HG03439 (cell line): ENCODE measurements around the gene SPATA9.
A peak's percentile ranks its signal among the peaks of the same experiment; 100 is the strongest.

Experiments
- ATAC-seq: cut with Tn5 transposase; IDR thresholded peaks from one replicate; pipeline ENCODE4 v1.9.1; 2021; ENCODE audit warnings: mild to moderate bottlenecking, moderate library complexity; ENCODE audit not compliant: unreplicated experiment

Gene SPATA9, protein sequence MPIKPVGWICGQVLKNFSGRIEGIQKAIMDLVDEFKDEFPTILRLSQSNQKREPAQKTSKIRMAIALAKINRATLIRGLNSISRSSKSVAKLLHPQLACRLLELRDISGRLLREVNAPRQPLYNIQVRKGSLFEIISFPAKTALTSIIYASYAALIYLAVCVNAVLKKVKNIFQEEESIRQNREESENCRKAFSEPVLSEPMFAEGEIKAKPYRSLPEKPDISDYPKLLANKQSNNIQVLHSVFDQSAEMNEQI

DNA sequence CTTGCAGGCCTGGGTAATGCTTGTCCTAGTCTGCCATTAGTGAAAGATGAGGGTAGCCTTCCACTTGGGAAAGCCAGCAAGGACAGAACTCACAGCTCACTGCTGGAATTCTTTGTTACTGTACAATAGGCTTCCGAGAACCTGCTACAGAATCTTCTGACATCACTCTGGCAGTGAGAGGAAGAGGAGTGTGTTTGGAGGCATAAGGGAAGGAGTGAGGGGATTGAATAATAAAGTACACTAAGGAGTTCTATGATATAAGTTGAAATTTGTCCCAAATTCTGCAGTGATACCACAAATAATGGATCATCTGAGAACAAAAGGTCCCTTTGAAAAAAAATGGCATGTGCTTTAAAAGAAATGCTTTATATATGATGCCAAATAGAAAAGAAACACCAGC, at the start of gene SPATA9:
SPATA9 (minus strand) TSS at position 101 of the 400 bp plus-strand sequence. CDS start 137 bp downstream, outside the sequence.
- no peak for ATAC-seq

DNA sequence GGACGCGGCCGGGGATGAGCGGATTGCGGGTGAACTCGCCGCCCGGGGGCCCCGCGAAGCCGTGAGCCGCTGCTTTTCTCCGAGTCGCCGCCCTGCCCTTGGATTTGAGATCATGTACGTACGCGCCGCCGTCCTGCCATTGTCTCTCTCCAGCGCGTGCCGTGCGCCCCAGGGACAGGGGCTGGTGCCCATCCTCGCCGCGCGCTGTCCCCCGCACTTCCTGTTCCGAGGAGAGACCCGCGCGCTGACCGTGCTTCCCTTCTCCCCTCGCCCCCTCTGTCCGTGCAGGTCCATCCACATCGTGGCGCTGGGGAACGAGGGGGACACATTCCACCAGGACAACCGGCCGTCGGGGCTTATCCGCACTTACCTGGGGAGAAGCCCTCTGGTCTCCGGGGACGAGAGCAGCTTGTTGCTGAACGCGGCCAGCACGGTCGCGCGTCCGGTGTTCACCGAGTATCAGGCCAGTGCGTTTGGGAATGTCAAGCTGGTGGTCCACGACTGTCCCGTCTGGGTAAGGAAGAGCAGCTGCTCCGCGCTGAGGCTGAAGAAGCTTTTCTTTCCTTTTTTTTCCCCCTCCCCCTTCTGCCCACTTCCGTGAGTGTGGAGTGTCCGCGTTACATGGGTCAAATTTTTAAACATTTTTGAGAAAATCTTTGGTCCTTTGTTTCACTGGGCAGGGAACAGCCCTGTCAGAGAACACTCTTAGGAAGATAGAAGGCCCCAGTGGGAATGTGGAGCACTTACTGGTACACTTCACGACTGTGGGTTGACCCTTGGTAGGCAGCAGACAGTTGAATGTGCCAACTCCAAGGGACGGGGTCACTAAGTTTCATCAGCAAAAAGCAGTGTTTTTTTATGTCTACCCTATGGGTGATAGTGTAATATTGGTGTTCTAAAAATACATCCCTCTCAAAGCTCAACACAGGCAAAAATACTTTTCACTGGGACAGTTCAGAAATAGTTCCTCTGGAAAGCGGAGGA, 49.1 kb upstream of the SPATA9 start:
- peak; percentile 23 for ATAC-seq

DNA sequence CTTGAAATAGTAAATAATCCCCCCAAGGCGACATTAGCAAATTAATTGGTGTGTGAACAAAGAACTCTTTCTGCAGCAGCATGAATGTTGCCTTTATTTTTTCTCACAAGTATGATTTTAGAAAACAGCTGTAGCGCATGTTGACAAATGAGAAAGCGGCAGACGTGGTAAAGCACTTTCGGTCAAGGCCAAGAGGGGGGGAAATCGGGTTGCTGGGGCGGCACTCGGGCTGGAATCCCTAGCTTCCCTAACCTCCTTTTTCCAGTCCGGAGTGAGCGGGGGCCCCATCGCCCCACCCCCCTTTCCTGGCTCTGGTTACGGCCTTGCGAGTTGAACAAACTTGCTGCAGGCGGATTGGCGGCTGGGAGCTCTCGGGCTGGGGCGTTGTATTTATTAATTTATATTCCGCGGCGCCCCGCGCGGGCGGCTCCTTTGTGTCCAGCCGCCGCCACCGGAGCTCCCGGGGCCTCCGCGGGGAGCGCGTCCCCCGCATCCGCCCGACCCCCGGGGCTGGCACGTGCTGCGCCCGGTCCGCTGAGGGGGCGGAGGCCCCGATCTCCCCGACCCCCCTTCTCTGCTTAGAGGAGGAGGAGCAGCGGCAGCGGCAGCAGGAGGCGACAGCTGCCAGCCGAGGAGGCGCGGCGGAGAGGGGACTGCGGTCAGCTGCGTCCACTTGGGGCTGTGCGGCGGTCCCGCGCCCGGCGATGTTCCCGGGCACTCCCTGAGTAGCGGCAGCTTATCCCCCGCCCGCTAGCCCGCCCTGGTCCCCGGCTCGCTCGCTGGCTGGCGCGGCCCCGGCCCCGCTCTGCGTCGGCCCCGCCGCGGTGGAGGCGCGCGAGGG, 48.2 kb upstream of the SPATA9 start, which contains the start of gene RHOBTB3:
RHOBTB3 (plus strand) TSS at position 607 of the 841 bp plus-strand sequence. CDS start 347 bp downstream, outside the sequence.
- peak; percentile 49 for ATAC-seq

DNA sequence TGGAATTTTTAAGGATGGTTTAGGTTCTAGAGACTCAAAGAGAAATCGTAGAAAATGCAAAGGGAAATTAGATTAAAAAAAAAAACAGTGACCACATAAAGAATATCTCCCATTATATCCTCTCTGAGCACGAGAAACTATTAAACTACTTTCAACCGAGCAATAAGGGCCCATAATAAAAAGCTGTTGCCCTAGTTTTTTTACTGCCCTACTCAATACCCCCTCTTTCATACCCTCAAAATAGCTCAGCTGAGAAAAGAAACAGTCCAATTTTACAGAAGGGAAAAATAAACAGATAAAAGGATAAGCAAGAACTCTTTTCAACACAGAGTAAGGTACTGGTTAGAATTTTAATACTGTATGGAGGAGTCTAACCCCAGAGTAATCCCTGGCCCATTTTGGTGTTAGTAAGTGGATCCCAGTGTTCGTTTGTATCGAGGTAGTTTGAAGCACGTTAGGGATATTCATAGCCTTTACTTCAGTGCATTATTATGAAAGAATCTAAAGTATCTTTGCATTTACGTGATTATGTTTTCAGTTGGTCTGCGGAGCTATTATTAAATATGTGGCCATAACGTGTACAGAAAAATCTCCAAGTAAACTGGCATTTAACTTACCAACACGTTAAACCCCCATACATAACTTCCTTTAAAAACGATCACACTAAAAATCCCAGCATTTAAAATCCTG, 47.4 kb upstream of the SPATA9 start:
- ATAC-seq: no peak

DNA sequence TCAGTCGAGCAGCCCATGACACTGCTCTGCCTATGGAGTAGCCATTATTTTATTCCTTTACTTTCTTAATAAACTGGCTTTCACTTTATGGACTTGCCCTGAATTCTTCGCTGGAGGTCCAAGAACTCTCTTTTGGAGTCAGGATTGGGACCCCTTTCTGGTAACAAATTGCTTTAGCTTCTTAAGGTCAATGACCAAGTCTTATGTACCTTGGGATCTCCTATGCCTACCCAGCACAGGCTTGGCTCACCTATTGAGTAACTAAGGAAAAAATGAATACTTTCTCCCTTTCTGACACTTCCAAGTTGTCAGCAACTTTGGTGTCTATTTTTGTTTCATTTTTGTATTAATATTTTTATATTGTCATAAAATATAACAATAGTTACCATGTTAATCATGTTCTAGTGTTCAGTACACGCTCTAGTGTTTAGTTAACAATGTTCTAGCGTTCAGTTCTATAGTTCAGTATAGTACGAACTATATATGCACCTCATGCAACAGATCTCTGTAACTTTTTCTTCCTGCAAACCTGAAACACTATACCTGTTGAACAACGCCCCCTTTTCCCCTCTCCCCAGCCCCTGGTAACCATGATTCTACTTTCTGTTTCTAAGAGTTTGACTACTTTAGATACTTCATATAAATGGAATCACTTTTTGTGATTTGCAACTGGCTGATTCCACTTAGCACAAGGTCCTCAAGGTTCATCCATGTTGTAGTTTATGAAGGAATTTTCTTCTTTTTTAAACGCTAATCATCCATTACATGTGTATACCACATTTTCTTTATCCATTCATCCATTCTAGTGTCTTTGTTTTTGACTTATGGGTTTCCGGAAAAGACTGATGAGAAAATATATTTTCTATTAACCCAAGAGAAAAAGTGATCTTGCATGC, 46.6 kb upstream of the SPATA9 start:
- no peak for ATAC-seq

DNA sequence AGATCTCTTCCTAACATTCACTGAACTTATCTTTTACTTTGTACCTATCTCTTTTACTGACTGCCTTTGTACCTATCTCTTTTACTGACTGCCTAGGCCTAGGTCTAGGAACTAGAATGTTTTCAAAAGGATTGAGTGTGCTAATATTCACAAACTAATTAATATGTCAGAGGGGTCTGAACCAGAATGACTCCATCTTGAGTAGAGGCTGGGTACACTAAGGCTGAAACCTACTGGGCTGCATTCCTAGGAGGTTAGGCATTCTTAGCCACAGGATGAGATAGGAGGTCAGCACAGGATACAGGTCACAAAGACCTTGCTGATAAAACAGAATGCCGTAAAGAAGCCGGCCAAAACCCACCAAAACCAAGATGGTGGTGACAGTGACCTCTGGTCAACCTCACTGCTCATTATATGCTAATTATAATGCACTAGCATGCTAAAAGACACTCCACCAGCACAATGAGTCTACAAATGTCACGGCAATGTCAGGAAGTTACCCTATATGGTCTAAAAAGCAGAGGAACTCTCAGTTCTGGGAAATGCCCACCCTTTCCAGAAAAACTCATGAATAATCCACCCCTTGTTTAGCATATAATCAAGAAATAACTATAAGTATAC, 45.8 kb upstream of the SPATA9 start:
- no peak for ATAC-seq

DNA sequence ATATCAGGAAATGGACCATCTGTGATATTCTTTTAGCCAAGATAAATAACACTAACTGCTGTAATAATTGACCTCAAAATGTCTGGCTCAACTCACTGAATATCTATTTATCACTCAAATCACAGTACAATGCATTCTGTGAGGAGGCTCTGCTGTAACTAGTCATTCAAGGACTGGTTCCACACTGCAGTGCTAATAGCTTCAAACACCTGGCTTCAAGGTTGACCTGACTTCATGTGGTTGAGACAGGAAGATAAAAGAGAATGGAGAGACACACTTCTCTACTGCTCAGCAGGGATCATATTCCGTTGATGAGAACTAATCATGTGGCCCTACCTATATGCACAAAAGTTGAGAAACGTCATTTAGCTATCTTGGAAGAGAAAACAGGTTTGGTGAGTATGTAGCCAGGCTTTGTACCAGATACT, 45.0 kb upstream of the SPATA9 start:
- no peak for ATAC-seq

DNA sequence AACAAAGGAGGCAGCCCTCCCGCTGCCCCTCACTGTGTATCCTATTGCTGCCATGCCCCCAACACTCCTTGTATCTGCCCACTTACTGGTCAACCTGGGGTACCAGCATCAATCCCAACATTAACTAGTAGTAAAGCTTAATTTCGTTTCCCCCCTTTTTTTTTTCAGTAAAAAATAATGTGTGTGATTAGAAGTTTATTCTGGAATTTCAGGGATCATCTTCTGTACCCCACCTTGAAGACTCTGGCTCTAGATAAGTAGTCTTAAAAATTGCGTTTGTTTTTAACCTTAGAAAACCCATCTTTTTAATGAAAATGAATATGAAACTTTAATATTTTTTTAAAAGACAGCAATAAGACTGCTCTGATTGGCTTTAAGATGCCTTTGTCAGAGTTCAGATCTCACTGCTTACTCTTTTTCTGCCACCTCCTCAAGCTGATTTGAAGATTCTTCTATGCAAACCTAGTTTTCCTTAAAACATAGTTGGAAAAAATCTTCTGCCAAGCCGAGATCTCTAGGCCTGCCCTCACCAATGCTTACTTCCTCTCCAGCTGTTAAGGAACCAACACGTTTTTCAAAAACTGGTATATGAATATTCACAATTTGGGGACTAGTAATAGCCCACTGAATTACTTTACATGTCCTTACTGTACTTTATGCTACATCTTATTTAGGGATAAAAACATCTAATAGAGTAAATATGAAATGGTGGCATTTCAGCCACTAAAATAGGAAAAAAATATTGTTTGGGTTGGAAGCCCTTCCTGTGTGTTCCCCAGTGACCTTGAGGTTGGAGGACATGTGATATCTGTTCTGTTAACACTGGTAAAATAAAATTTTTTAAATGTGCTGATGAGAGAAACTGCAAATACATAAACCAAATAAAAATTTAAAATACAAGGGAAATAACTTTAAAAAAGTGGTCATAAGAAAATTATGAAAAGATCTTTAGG, 44.3 kb upstream of the SPATA9 start:
- no peak for ATAC-seq

DNA sequence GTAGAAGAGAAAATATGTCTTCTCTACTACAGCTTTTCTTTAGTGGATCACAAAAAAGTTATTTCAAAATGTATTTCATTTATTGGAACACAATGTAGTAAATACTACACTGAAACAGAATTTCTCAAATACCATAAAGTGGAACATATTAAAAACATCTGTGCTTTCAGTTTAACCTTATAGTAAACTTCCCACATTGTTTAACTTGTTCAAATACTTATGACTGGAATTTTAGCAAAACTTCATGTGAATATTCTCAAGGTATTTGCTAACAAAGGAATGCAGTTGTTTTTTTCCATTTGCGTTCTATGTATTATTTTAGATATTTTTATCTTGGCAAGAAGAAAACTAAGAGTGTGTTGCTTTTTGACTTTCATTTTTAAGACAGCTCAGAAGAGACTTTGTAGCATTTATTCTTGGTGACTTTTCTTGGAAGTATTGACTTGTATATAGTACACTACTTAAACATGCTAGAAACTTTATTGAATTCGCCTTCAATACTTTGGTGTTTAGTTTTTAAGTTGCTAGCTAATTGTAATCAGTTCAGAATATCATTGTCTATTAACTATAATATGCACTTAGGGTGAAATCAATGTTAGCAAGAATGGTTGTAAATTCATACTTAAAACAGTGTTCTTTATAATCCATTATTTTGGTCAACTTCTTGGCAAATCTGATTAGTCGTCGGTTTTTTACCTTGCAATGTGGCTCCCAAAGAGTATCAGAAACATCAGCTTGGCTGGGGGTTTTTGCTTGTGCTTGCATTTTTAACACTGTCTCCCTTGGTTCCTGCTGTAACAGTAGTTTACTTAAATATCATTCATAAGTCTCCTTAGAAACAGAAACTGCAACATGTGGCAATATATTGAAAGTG, 43.4 kb upstream of the SPATA9 start:
- ATAC-seq: no peak

DNA sequence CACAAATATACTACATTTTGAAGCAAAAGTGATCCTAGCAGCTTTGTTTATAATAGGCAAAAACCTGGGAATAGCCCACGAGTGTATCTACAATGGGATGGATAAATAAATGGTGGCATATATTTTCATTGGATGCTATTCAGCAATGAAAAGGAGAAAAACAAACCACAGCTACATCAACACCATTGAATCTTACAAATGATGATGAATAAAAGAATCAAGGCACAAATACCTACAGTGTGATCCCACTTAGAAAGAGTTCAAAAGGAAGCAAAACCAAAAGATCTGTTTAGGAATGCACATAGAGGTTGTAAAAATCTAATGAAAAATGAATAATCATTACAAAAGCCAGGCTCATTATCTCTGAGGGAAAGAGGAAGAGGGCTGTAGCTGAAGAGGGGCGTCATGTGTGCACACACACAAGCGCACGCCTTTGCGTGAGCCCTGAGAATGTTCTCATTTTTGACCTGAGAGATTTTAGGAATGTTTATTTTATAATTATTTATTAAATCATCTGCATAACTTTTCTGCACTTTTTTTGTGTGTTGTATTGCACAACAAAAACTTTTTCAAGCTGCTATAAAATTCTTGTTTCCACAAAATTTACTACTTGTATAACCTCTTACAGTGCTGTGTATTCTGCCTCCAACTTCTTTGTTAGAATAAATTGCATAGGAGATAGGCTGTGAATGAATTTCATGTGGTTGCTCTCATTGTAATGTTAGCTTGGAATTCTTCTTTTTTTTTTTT, 42.5 kb upstream of the SPATA9 start:
- no peak for ATAC-seq

DNA sequence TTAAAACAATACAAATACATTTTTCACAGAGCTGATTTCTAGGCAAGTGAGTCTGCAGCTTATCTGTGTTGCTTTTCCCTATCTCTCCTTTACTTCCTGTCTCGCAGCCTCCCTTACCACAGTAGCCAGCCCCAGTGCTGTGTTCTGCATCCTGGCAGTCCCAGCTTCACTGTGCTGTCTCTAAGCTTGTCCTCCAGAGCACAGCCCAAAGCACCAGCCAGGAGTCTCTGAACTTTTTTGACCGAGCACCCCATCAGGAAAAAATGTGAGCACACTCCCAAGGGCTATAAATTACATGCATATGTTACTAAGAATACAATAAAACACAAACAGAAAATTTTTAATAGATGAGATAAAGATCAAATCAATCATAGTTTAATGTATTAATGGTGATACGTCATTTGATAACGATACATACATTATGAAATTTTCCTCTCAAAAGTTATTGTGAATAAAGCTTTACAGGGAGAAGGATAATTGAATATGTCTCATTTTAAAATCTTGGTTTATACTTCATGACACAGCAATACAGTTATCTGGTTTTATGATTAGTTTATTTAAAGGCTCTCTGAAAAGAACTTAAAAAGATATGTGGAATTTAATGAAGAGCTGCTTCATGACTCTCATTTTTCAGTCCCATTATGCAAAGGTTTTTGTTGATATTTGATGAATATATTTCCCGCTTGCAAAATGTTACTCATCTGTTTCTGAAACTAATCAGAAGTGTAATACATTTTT, 41.0 kb upstream of the SPATA9 start:
- ATAC-seq: no peak

DNA sequence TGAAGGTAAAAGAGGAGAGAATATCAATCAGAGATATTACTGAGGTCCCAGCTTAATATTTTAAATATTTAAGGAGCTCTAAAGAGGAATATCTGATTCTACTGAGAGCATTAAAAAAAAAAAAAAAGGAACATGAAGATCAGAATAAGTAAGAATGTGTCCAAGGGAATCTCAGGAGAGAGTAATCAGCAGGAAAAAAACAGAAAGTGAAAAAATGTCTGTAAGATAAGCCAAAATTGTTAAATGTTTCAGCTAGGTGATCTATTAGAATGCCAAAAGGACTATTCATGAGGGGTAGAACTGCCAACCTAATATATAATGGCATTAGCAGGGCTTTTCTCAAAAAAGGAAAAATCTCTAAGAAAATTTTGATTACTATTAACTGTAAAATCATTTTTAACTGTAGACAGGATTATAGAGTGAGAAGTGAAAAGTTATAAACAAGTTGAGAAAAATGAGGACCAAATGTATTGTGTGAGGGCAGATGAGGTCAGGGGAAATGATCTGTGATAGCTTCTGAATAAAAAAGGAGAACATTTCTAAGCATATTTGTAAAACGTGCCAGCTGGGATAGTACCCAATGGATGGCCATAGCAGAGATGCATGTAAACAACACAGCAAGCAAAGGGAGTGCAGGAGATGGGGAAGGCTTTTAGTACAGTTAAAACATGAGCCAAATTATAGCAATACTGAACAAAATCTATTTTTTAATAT, 38.9 kb upstream of the SPATA9 start:
- no peak for ATAC-seq

DNA sequence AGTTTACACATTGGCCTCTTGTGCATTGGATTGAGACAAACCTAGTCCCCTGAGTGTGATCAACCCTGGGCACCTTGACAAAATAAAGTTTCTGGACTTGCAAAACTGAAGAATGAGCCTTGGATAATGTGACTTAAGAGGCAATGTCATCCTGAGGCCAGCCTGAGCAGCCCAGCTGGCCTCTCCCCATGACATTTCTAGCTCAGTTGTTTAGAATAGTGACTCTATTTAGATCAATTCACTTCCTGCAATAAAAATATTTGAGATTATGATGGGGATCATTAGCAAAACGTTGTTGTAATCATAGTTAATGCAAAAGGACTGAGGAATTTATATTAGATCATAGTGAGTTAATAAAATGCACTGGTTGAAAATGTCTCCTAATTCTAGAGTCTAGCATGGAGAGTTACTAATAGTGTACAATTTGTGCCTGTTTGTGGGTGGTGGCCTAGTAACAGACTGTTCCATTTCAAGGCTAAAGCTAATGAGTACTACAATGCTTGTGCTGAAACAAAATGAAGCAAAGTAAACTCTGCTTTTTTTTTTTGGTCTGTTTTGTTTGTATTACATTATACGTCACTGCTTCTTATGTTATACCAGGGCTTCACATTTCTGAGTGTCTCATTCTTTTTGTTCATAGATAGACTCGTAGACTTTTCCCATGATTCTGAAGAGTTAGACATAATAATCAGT, 37.4 kb upstream of the SPATA9 start:
- ATAC-seq: no peak

DNA sequence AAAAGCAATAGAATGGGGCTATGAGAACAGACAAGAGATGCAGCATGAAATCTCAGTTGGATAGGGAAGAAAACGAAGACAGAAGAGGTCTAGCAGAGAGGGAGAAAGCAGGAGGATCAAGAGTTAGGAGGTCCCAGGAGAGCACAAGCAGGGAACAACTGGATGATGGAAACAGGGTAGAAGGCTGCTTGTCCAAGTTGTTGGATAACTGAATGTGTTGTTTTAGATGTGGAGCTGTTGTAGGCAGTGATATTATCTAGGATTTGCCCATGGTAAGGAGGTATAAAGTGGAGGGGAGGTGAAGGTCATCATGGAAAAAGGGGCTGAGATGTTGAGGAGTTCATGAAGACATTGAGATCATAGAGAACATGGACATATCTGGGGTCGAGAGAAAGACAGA, 35.9 kb upstream of the SPATA9 start:
- ATAC-seq: no peak
